Natural killer cell (primary cell): ENCODE results near the gene SIX6. TPM values are rescaled to one million over a fixed set of nuclear protein-coding genes. Genes with fewer than 3 reads are reported as not detected.
"Not testable (repeated sequence)": the region's sequence is repeated elsewhere in the genome, so short reads cannot be mapped to it uniquely, and the experiment has no call there.

Experiments used
- ATAC-seq, 3 donors: fragments of 150-1000 bp in 2 of 3; fragments of 200-7000 bp in 1 of 3; cut with Tn5 transposase; 1 replicate in 1 of 3; 2 replicates in 2 of 3; pipeline ENCODE4 v1.10.0; 2021; ENCODE audit warnings: mild to moderate bottlenecking in 2 of 3, moderate library complexity in 2 of 3
- DNase-seq, 2 donors: peaks; one replicate each; pipeline versions ENCODE4 v3.0.0 to v3.0.0-alpha.2; 2013 to 2021; ENCODE audit warnings: mixed read lengths in 1 of 2
- H3K27ac ChIP-seq: one replicate; pipeline ENCODE4 v1.5.1; 2013; ENCODE audit warnings: mild to moderate bottlenecking, low read length
- H3K27me3 ChIP-seq: one replicate; pipeline ENCODE4 v1.6.1; 2013; ENCODE audit warnings: low read length; ENCODE audit not compliant: control insufficient read depth, insufficient read depth
- H3K36me3 ChIP-seq: one replicate; pipeline ENCODE4 v1.6.1; 2013; ENCODE audit warnings: low read length; ENCODE audit not compliant: control insufficient read depth, insufficient read depth
- H3K4me1 ChIP-seq: one replicate; pipeline ENCODE4 v1.6.1; 2013; ENCODE audit warnings: low read length; ENCODE audit not compliant: control insufficient read depth, insufficient read depth
- H3K4me3 ChIP-seq: one replicate; pipeline ENCODE4 v1.5.1; 2013; ENCODE audit warnings: low read length
- H3K9me3 ChIP-seq: one replicate; pipeline ENCODE4 v1.6.1; 2013; ENCODE audit warnings: low read length; ENCODE audit not compliant: control insufficient read depth, insufficient read depth
- H3K27ac Mint-ChIP-seq, 2 donors: one replicate each; pipeline ENCODE4 v1.8.0; 2022; ENCODE audit warnings: mild to moderate bottlenecking in 2 of 2, mixed read lengths in 2 of 2, moderate library complexity in 1 of 2
- H3K27me3 Mint-ChIP-seq, 2 donors: one replicate each; pipeline ENCODE4 v1.8.0; 2022; ENCODE audit warnings: low read depth in 2 of 2, mixed read lengths in 2 of 2
- H3K36me3 Mint-ChIP-seq: one replicate; pipeline ENCODE4 v1.8.0; 2022; ENCODE audit warnings: mixed read lengths
- H3K4me1 Mint-ChIP-seq, 2 donors: one replicate each; pipeline ENCODE4 v1.8.0; 2022; ENCODE audit warnings: mixed read lengths in 2 of 2
- H3K4me3 Mint-ChIP-seq: one replicate; pipeline ENCODE4 v1.8.0; 2022; ENCODE audit warnings: mild to moderate bottlenecking, moderate library complexity, mixed read lengths
- H3K9me3 Mint-ChIP-seq, 2 donors: one replicate each; pipeline ENCODE4 v1.8.0; 2022; ENCODE audit warnings: mixed read lengths in 2 of 2
- WGBS: methylation state at CpG from one replicate; pipeline ENCODE4 v1.1.7; 2013; ENCODE audit warnings: missing lambda C conversion rate; ENCODE audit not compliant: insufficient coverage; 5-methylcytosine and 5-hydroxymethylcytosine counted together
- intact Hi-C: fragments of 100-400 bp; cut with micrococcal nuclease; formaldehyde crosslinking; loops from one replicate; pipeline ENCODE4 v1.14.2; 2022
- total RNA-seq, 4 donors: library from RNA; stranded (reverse); fragments of 120-200 nt in 1 of 4; gene quantifications; one replicate each; pipeline versions ENCODE4 v1.2.3 to v1.2.4, GENCODE V29; 2013 to 2022
- TF ChIP-seq, protein P1 (sequence below): fragments of 200-600 bp; IDR thresholded peaks from one replicate; pipeline ENCODE4 v1.8.0; 2022; ENCODE audit warnings: antibody characterized with exemption

SIX6 gene
- not detected for total RNA-seq
- not detected for total RNA-seq (2013)

DNA sequence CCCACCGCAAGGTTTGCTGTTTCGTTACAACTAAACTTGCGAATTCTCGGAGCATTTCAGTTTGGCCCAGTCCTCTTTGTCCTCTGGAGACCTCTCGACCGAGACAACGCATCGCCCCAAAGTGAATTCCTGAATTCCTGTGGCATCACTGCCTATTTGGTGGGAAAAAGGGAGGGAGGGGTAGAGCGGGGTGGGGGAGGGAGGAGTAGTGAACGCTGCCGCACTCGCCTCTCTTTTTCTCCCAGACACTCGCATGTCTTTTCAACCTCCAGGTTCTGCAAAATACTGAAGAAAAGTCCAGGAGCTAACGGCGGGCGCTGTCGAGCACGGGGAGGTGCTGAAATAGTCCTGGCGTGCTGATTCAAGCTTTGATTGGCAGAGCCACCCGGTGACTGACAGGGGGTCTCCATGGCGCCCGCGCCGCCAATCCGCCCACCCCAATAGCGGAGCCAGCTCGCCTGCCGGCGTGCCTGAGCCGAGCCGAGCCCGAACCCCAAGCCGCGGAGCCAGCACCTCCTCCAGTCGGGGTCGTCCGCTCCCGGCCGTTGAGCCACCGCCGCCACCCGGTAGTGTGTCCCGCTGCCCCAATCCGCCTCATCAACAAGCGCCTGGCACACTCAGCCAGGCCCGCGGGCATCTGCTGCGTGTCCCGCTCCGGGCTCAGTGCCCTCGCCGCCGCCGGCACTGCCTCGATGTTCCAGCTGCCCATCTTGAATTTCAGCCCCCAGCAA, at the start of gene SIX6:
Gene SIX6, plus strand, starts transcription at position 440 of the 731 bp plus-strand sequence. Its CDS starts 253 bp downstream, at position 693.
- H3K4me3 ChIP-seq: no peak within 1 kb of the TSS
- H3K9me3 Mint-ChIP-seq: no peaks in the 10 kb centered on the region
- intact Hi-C loops: no loop called here
- H3K27ac Mint-ChIP-seq: no peak within 1 kb of the TSS
- H3K4me1 ChIP-seq: peaks cover 5% of the 10 kb centered on the region
- no peaks in the 10 kb centered on the region for H3K36me3 ChIP-seq
- H3K27ac ChIP-seq: no peak within 1 kb of the TSS
- H3K27me3 Mint-ChIP-seq: peaks cover 55 to 71% of the 10 kb centered on the region in 2 donors
- no peaks in the 10 kb centered on the region for H3K36me3 Mint-ChIP-seq
- peaks cover 77% of the 10 kb centered on the region for H3K27me3 ChIP-seq
- TF ChIP-seq, protein P1, sequence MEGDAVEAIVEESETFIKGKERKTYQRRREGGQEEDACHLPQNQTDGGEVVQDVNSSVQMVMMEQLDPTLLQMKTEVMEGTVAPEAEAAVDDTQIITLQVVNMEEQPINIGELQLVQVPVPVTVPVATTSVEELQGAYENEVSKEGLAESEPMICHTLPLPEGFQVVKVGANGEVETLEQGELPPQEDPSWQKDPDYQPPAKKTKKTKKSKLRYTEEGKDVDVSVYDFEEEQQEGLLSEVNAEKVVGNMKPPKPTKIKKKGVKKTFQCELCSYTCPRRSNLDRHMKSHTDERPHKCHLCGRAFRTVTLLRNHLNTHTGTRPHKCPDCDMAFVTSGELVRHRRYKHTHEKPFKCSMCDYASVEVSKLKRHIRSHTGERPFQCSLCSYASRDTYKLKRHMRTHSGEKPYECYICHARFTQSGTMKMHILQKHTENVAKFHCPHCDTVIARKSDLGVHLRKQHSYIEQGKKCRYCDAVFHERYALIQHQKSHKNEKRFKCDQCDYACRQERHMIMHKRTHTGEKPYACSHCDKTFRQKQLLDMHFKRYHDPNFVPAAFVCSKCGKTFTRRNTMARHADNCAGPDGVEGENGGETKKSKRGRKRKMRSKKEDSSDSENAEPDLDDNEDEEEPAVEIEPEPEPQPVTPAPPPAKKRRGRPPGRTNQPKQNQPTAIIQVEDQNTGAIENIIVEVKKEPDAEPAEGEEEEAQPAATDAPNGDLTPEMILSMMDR: no peak
- 5% methylated on average over 55 of the region's 55 CpGs for WGBS
- DNase-seq (no peak), ATAC-seq (no peak)
- H3K4me3 Mint-ChIP-seq: no peak within 1 kb of the TSS
- peaks cover 0 to 5% of the 10 kb centered on the region in 2 donors for H3K4me1 Mint-ChIP-seq
- H3K9me3 ChIP-seq: no peaks in the 10 kb centered on the region

DNA sequence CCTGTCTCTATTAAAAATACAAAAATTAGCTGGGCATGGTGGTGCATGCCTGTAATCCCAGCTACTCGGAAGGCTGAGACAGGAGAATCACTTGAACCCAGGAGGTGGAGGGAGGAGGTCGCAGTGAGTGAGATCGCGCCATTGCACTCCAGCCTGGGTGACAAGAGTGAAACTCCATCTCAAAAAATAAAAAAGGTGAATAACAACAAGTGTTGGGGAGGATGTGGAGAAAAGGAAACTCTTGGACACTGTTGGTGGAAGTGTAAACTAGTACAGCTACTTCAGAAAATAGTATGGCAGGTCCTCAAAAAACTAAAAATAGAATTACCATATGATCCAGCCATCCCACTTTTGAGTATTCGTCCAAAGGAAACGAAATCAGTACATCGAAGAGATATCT, 28.7 kb upstream of the SIX6 start:
- H3K36me3 ChIP-seq, H3K4me1 ChIP-seq, H3K36me3 Mint-ChIP-seq, intact Hi-C loops, H3K27ac Mint-ChIP-seq, H3K4me3 Mint-ChIP-seq, H3K9me3 Mint-ChIP-seq, H3K4me3 ChIP-seq, H3K27me3 ChIP-seq, H3K9me3 ChIP-seq, DNase-seq, ATAC-seq, H3K4me1 Mint-ChIP-seq, H3K27ac ChIP-seq: not testable (repeated sequence)
- 91% methylated on average over 6 of the region's 7 CpGs for WGBS
- H3K27me3 Mint-ChIP-seq: peaks cover 6 to 10% of the 10 kb centered on the region in 2 donors

DNA sequence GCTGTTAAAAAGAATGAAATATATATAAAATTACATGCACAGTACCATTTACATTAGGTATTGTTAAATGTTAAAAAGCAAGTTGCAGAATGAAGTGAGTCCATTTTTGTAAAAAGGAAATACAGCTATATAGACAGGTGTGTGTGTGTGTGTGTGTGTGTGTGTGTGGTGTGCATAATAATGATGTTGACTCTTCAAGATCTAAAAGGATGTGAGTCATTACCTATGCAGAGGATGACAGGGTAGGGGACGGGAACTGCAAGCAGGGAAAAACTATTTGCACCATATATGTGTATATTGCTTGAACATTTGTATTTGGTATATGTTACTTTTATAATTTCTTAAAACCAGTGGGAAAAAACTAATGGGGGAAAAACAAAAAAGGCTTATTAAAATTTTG, 26.2 kb upstream of the SIX6 start:
- intact Hi-C loops: no loop called here
- no peaks in the 10 kb centered on the region for H3K36me3 Mint-ChIP-seq
- H3K9me3 Mint-ChIP-seq: peaks cover 3% of the 10 kb centered on the region in 2 donors
- Histone ChIP-seq H3K27ac (no peak overlapping the region), H3K4me1 (peaks cover 11% of the 10 kb centered on the region), H3K4me3 (no peak overlapping the region), H3K9me3 (peaks cover 7% of the 10 kb centered on the region), H3K27me3 (peaks cover 26% of the 10 kb centered on the region), H3K36me3 (no peaks in the 10 kb centered on the region)
- no CpG with 5 or more reads among the region's 1 CpG for WGBS
- H3K4me1 Mint-ChIP-seq: no peaks in the 10 kb centered on the region
- TF ChIP-seq, protein P1: no peak
- no peak overlapping the region for H3K27ac Mint-ChIP-seq
- ATAC-seq (no peak), DNase-seq (no peak)
- H3K4me3 Mint-ChIP-seq: no peak overlapping the region
- peaks cover 6 to 10% of the 10 kb centered on the region in 2 donors for H3K27me3 Mint-ChIP-seq

DNA sequence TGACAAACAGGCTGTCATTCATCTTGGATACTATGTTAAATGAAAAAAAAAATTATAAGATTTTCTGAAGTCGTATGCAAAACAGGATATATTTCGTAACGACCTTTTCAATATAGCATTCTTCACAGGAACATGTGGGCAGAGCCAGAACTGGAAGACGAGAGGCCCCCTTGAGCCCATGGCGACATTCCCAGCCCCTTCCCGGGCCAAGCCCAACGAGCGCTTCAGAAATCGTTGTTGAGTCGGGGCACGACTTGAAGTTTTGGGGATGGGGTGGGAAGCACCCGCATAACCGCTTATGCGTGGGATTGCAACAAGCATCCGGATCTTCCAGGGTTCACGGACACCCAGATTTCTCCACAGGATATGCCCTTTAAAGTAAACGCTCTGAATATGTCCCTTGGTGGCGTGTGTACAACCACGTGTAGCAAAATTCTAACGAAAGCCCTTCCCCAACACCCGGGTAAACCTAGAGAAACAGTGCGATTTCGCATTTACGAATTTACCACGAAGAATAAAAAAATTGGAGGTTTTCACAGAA, 23.8 kb upstream of the SIX6 start:
- TF ChIP-seq, protein P1: no peak
- no peaks in the 10 kb centered on the region for H3K36me3 ChIP-seq
- Mint-ChIP-seq H3K4me1 (no peaks in the 10 kb centered on the region), H3K4me3 (no peak overlapping the region), H3K36me3 (no peaks in the 10 kb centered on the region), H3K9me3 (peaks cover 3% of the 10 kb centered on the region in 2 donors), H3K27me3 (peaks cover 6 to 10% of the 10 kb centered on the region in 2 donors), H3K27ac (no peak overlapping the region)
- peaks cover 35% of the 10 kb centered on the region for H3K27me3 ChIP-seq
- ATAC-seq (peak in 1 of 3 donors; percentile 10), DNase-seq (no peak)
- H3K27ac ChIP-seq: no peak overlapping the region
- peaks cover 5% of the 10 kb centered on the region for H3K9me3 ChIP-seq
- intact Hi-C loops: no loop called here
- WGBS: 14% methylated on average over 25 of the region's 25 CpGs
- no peak overlapping the region for H3K4me3 ChIP-seq
- H3K4me1 ChIP-seq: peaks cover 11% of the 10 kb centered on the region
